ENCODE data around the gene NFX1.

Gene NFX1

DNA sequence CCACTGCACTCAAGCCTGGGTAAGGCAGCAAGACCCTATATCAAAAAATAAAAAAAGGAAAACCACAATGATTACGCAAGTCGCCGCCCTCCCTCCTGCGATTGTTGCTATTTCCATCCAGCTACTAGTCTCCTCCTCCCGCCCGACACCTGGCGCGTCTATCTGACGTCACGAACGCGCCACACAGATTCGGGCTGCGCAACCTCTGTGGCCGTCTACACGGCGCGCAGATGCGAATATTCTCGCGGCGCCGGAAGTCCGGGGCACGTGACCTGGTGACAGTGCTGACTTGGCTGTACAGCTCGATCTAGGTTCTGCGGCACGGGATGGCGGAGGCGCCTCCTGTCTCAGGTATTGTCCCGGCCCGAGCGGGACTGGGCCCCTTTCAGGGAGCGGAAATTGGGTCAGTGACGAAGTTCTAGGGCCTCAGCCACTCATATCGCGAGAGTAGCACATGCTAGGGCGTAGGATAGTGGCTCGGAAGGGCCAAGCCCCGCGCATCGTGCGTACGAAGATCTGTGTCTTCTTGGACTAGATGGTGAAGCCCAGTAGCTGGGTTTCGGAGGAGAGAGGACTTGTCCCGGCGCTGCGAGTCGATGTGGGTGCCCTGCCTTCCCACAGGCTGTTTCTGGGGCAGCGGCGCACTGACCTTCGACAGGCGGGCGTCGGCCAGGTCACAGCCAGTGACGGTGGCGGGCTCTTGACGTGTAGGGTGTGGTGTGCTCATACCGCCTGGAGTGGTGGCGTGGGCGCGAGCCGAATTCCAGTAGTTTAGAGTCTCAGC lies at the start of gene NFX1:
NFX1 (plus strand) TSS at position 270 of the 784 bp plus-strand sequence; CDS start at position 327, 57 bp downstream.
- intact Hi-C loops (cut with micrococcal nuclease) = loop anchor here (10.0 kb wide), 1 partner anchor 184 kb away; the partner anchor contains the start of gene NOL6
- Mint-ChIP-seq H3K9me3 (no peaks in the 10 kb centered on the region), H3K27me3 (no peaks in the 10 kb centered on the region), H3K27ac (peak within 1 kb of the TSS; percentile 100), H3K4me1 (ENCODE audit: low read depth) (peaks cover 32% of the 10 kb centered on the region), H3K36me3 (ENCODE audit: low read depth) (peaks cover 58% of the 10 kb centered on the region), H3K4me3 (peak within 1 kb of the TSS; percentile 96)

DNA sequence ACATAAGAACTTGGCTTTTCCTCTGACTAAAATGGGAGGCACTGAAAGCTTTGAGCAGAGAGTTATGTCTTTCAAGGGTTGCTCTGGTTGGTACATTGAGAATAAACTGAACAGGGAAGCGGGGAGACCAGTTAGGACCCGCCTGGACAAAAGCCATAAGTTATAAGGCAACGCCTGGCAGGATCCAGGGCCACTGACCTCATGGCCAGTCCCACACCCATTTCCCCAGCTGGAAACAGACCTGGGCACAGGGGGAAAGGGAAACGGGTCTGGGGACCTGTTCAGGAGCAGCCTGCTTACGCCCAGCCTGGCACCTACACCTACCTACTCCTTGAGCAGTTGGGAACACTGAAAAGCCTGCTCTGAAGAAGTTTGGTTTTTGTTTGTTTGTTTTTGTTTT lies 49.0 kb upstream of the NFX1 start:
- Mint-ChIP-seq H3K9me3 (no peaks in the 10 kb centered on the region), H3K36me3 (ENCODE audit: low read depth) (no peaks in the 10 kb centered on the region), H3K4me1 (ENCODE audit: low read depth) (no peaks in the 10 kb centered on the region), H3K4me3 (no peak overlapping the region), H3K27ac (no peak overlapping the region), H3K27me3 (peaks cover 1% of the 10 kb centered on the region)
- intact Hi-C loops (cut with micrococcal nuclease) = no loop called here

DNA sequence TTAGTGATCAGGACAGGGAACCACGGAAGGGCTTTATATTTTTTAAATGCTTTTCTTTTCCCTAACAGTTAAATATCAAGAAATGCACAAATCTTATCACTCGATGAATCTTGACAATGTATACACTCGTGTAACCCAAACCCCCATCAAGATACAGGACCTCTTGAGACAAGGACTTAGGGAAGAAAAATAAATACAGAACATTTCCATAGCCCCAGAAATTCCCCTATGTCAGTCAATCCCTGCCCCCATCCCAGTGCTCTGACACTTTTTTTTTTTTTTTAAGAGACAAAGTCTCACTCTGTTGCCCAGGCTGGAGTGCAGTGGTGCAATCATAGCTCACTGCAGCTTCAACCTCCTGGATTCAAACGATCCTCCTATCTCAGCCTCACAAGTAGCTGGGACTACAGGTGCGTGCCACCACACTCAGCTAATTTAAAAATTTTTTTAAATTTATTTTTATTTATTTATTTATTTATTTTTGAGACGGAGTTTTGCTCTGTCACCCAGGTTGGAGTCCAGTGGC lies 47.6 kb upstream of the NFX1 start:
- Mint-ChIP-seq H3K27me3 (no peaks in the 10 kb centered on the region), H3K4me3 (no peak overlapping the region), H3K27ac (no peak overlapping the region), H3K9me3 (no peaks in the 10 kb centered on the region), H3K4me1 (ENCODE audit: low read depth) (no peaks in the 10 kb centered on the region), H3K36me3 (ENCODE audit: low read depth) (peaks cover 4% of the 10 kb centered on the region)
- intact Hi-C loops (cut with micrococcal nuclease) = no loop called here

DNA sequence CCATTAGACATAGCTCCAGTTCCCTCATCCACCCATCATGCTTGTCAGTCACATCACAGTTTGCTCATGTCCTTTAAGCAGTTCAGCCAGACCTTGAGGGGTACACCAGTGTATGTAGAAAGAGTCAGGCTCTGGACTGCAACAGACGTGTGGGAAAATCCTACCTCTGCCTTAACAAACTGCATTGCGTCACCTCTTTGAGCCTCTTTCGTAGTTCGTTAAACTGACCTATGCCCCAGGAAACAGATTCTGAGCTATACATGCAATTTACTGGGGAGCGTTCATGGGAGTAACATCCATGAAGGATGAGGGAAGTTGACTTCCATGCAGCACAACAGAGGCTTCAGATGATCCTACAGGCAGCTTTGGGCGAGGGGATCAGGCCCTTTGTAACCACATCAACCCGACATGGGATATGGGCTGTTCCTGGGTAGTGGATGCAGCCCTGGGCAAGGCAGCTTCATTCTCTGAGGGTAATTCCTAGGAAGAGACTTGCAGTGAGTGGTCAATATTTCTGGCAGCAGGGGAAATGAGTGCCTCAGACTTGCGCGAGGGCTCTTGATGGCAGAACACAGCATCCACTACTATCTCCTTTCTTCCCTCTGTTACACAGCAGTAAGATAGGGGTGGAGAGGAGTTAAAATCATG lies 46.1 kb upstream of the NFX1 start:
- H3K27me3 Mint-ChIP-seq = no peaks in the 10 kb centered on the region
- intact Hi-C loops (cut with micrococcal nuclease) = no loop called here
- no peak overlapping the region for H3K4me3 Mint-ChIP-seq
- H3K9me3 Mint-ChIP-seq = no peaks in the 10 kb centered on the region
- H3K27ac Mint-ChIP-seq = no peak overlapping the region
- no peaks in the 10 kb centered on the region for H3K4me1 Mint-ChIP-seq (ENCODE audit: low read depth)
- peaks cover 16% of the 10 kb centered on the region for H3K36me3 Mint-ChIP-seq (ENCODE audit: low read depth)

DNA sequence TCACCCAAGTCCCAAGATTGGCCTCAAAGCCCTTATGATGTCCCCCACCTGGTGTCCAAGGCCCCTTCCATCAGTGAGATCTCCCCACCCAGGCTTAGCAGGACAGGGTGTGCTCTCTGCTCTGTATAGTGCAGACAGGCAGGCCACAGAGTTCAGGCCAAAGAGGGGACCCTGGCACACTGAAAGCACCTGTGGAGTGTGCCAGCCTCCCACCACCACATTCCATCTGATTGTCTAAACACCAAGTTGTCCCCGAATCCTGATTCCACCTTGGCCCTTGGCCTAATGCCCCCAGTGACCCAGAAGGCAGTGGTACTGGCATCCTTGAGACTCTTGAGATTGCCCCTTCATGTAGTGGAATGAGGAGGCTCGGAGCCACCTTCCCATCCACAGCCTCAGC lies 45.0 kb upstream of the NFX1 start:
- Mint-ChIP-seq H3K4me1 (ENCODE audit: low read depth) (no peaks in the 10 kb centered on the region), H3K9me3 (no peaks in the 10 kb centered on the region), H3K4me3 (no peak overlapping the region), H3K36me3 (ENCODE audit: low read depth) (peaks cover 23% of the 10 kb centered on the region), H3K27me3 (no peaks in the 10 kb centered on the region), H3K27ac (no peak overlapping the region)
- intact Hi-C loops (cut with micrococcal nuclease) = no loop called here

DNA sequence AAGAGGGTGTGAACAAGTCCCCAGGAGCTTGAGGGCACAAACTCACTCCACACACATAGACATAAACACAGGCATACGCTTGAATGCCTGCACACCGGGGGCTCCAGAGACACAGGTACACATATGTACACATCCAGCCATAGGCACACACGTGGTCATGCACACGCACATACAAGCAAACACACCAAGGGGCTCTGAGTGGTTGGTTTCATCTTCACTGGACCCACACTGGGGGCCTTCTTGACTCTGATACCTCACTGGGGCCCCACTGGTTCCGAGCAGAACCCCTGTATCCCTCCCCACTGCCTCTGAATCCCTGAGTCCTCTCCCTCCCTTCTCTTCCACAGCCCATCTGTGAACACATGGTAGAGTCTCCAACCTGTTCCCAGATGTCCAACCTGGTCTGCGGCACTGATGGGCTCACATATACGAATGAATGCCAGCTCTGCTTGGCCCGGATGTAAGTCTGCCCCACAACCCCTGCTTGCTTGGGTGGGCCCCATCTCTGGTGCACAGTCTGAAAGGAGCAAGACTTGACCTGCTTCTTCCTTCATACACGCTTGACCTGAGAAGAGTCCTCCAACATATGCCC lies 44.0 kb upstream of the NFX1 start:
- peaks cover 6% of the 10 kb centered on the region for H3K4me1 Mint-ChIP-seq (ENCODE audit: low read depth)
- intact Hi-C loops (cut with micrococcal nuclease) = no loop called here
- H3K27ac Mint-ChIP-seq = no peak overlapping the region
- H3K9me3 Mint-ChIP-seq = no peaks in the 10 kb centered on the region
- H3K36me3 Mint-ChIP-seq (ENCODE audit: low read depth) = peaks cover 31% of the 10 kb centered on the region
- H3K4me3 Mint-ChIP-seq = no peak overlapping the region
- H3K27me3 Mint-ChIP-seq = no peaks in the 10 kb centered on the region

DNA sequence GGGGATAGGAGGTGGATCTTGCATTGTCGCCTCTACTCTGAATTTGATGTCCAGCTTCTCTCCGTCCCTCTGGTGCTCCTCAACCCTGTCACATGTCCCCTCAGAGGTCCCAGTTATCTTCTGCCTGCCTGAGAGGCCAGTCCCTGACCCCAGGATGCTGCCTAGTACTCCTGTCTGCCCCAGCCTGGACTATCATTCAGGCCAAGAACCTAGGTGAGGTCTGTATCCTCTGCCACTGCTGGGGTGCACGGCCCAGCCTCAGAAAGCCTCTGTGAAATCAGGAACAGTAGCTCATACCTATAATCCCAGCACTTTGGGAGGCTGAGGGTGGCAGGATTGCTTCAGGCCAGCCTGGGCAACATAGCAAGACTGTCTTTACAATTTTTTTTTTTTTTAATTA lies 41.7 kb upstream of the NFX1 start:
- intact Hi-C loops (cut with micrococcal nuclease) = no loop called here
- Mint-ChIP-seq H3K4me3 (no peak overlapping the region), H3K27me3 (no peaks in the 10 kb centered on the region), H3K27ac (no peak overlapping the region), H3K36me3 (ENCODE audit: low read depth) (peaks cover 47% of the 10 kb centered on the region), H3K9me3 (no peaks in the 10 kb centered on the region), H3K4me1 (ENCODE audit: low read depth) (peaks cover 13% of the 10 kb centered on the region)

DNA sequence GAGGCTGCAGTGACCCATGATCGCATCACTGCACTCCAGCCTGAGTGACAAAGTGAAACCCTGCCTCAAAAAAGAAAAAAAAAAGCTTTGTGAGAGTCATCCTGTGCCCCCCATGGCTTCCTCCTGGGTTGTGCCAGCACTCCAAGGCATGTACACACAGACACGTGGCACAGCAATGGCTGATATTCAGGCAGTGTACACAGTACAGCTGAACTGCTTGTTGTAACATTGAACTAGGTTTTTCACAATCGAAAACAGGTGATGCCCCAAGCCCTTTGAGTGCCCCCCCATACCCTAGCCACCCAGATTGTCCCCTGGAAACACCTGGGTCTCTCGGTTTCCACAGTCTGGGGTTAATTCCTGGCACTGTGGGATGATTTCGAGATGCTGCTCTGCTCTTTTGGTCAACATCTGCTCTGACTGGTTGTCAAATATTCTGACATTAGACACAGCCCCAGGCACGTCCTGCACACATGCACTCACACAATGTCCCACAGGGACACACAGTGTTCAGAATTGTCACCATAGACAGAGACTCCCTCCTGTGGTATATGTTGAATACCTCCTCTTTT lies 41.1 kb upstream of the NFX1 start:
- peaks cover 53% of the 10 kb centered on the region for H3K36me3 Mint-ChIP-seq (ENCODE audit: low read depth)
- intact Hi-C loops (cut with micrococcal nuclease) = no loop called here
- H3K27ac Mint-ChIP-seq = peak overlapping the region; percentile 20
- no peak overlapping the region for H3K4me3 Mint-ChIP-seq
- no peaks in the 10 kb centered on the region for H3K27me3 Mint-ChIP-seq
- no peaks in the 10 kb centered on the region for H3K9me3 Mint-ChIP-seq
- peaks cover 13% of the 10 kb centered on the region for H3K4me1 Mint-ChIP-seq (ENCODE audit: low read depth)

DNA sequence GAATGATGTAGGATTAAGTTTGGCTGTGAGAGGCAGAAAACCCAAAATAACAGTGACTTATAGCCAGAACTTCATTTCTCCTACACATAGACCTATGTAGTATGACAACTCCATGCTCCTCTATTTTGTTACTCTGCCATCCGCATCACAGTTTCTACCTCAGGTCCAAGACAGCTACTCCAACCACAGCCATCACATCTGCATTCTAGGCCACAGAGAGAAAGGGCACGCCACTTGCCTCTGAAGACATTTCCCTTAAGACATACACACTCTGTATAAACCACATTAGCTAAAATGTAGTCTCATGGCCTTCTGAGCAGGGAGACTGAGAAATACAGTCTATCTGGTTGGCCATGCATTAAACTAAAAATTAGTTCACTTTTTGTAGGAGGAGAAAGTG lies 40.3 kb upstream of the NFX1 start:
- Mint-ChIP-seq H3K4me1 (ENCODE audit: low read depth) (peaks cover 13% of the 10 kb centered on the region), H3K36me3 (ENCODE audit: low read depth) (peaks cover 61% of the 10 kb centered on the region), H3K9me3 (no peaks in the 10 kb centered on the region), H3K4me3 (no peak overlapping the region), H3K27me3 (no peaks in the 10 kb centered on the region), H3K27ac (peak overlapping the region; percentile 20)
- intact Hi-C loops (cut with micrococcal nuclease) = no loop called here

DNA sequence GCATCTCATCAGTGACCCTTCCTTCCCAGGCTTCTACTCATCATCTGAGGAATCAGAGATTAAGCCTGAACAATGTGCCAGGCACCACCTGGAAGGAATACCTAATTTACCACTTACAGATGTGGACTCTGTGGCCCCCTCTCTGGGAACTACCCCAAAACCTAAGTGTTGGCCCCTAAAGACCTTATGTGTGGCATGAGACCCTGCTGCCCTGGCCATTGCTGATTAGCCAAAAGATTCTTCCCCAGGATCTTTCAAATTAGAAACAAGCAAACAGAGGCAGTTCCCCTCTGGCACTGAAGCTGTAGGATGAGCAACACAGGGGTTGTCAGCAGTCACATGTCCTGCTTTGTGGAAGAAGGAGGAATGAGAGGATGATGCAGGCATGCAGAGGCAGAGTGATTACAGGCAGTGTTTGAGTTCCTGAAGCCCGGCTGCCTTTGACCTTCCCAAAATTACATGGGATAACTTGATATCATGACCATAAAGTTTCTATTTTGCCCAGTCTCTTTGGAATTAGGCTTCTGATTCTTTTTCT lies 39.8 kb upstream of the NFX1 start:
- peaks cover 66% of the 10 kb centered on the region for H3K36me3 Mint-ChIP-seq (ENCODE audit: low read depth)

DNA sequence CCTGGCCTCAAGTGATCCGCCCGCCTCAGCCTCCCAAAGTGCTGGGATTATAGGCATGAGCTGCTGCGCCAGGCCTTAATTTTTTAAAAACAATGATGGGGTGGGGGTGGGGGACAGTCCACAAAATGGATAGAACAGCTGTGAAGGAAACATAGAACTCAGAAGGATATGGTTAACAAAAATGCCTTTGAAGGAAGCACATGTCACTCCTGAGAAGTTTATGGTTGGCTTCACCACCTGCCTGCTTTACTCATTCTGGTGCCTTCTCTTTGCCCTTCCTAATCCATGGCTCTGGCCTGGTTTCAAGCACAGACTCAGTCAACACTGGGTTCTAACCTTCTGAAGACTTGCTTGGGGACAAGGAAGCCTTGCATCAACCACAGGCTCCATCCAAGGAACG lies 36.1 kb upstream of the NFX1 start:
- Mint-ChIP-seq H3K36me3 (ENCODE audit: low read depth) (peaks cover 87% of the 10 kb centered on the region), H3K27ac (no peak overlapping the region), H3K4me1 (ENCODE audit: low read depth) (peaks cover 21% of the 10 kb centered on the region), H3K9me3 (no peaks in the 10 kb centered on the region), H3K27me3 (no peaks in the 10 kb centered on the region), H3K4me3 (no peak overlapping the region)
- intact Hi-C loops (cut with micrococcal nuclease) = no loop called here

More for the DNA sequence above, 39.8 kb upstream of the NFX1 start:
- intact Hi-C loops (cut with micrococcal nuclease) = no loop called here
- H3K27ac Mint-ChIP-seq = peak overlapping the region; percentile 14
- H3K4me3 Mint-ChIP-seq = no peak overlapping the region
- no peaks in the 10 kb centered on the region for H3K9me3 Mint-ChIP-seq
- peaks cover 13% of the 10 kb centered on the region for H3K4me1 Mint-ChIP-seq (ENCODE audit: low read depth)
- no peaks in the 10 kb centered on the region for H3K27me3 Mint-ChIP-seq

DNA sequence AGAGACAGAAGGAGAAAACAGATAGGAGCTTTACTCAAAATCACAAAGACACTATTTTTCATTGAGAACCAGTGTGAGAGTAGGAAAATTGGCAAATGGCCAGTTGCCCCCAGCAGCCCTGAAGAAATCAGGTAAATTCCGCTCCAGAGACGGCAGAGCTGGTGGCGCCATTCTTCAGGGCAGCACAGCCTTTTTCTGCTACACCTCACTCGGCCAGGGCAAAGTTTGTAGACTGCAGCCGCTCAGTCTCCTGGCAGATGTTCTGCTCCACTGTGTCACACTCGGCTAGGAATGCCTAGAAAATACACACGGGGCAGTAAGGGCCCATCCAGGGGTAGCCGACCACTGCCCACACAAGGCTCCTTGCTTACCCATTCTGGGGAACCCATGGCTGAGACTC lies 35.3 kb upstream of the NFX1 start:
- peaks cover 88% of the 10 kb centered on the region for H3K36me3 Mint-ChIP-seq (ENCODE audit: low read depth)
- intact Hi-C loops (cut with micrococcal nuclease) = no loop called here
- H3K27ac Mint-ChIP-seq = no peak overlapping the region
- H3K27me3 Mint-ChIP-seq = no peaks in the 10 kb centered on the region
- no peak overlapping the region for H3K4me3 Mint-ChIP-seq
- no peaks in the 10 kb centered on the region for H3K9me3 Mint-ChIP-seq
- H3K4me1 Mint-ChIP-seq (ENCODE audit: low read depth) = peaks cover 22% of the 10 kb centered on the region

DNA sequence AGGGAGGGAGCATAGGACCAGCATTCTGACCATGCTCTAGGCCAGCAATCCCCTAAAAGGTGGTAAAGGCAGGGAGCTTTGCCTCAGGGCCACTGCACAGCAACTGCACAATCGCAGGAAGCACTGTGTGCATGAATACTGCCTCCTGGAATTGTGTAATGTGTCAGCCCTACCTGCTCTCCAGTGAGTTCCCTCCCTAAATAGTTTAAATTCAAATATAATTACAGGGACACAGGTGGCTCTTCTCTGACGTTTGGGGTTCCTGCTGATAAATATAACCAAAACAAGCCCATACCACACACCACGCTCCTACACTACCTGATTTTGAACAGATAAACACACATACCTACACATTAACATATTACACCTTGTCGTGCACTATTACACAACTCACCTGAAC lies 34.8 kb upstream of the NFX1 start:
- Mint-ChIP-seq H3K4me1 (ENCODE audit: low read depth) (peaks cover 22% of the 10 kb centered on the region), H3K36me3 (ENCODE audit: low read depth) (peaks cover 93% of the 10 kb centered on the region), H3K4me3 (no peak overlapping the region), H3K27ac (no peak overlapping the region), H3K27me3 (no peaks in the 10 kb centered on the region), H3K9me3 (no peaks in the 10 kb centered on the region)
- intact Hi-C loops (cut with micrococcal nuclease) = no loop called here

DNA sequence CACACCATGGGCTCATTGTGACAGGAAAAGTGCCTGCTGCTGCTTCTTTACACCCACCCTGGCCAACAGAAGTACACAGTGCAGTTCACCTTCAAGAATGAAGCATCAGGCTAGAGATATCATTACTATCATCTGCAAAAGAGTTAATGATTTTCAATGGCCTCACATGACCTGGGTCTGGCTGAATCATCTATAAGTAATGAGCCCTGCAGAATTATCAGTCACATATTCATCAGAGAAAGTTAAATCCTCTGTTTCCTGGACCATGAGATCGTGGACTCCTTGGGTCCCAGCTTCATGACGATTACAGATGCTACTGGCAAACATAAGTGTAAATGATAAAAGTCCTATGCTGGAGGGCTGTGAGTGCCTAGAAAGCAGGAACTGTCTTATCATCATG lies 34.1 kb upstream of the NFX1 start:
- H3K27ac Mint-ChIP-seq = no peak overlapping the region
- H3K27me3 Mint-ChIP-seq = no peaks in the 10 kb centered on the region
- H3K4me1 Mint-ChIP-seq (ENCODE audit: low read depth) = peaks cover 16% of the 10 kb centered on the region
- intact Hi-C loops (cut with micrococcal nuclease) = no loop called here
- H3K36me3 Mint-ChIP-seq (ENCODE audit: low read depth) = peaks cover 93% of the 10 kb centered on the region
- no peaks in the 10 kb centered on the region for H3K9me3 Mint-ChIP-seq
- H3K4me3 Mint-ChIP-seq = no peak overlapping the region
